WTC11 (cell line): ENCODE data around the gene DTX2. TPM values are rescaled to one million over a fixed set of nuclear protein-coding genes. Genes with fewer than 3 reads are reported as not detected.

Source experiments
- ATAC-seq: fragments of 200-7000 bp; cut with Tn5 transposase; 2 replicates; pipeline ENCODE4 v1.10.0; 2021; ENCODE audit warnings: mild to moderate bottlenecking, moderate library complexity
- CTCF ChIA-PET: fragments of 300-600 bp; sonication (Branson Sonifier 250); formaldehyde crosslinking; loops from one replicate; lab custom pipeline; 2021; ENCODE audit warnings: antibody characterized with exemption; lab: Charles Lee
- POLR2A ChIA-PET: fragments of 350-600 bp; sonication (Branson Sonifier 250); formaldehyde crosslinking; loops from one replicate; lab custom pipeline; 2021; ENCODE audit warnings: antibody characterized with exemption; lab: Charles Lee
- DNase-seq: peaks from one replicate; pipeline ENCODE4 v3.0.0; 2021; ENCODE audit warnings: low spot score
- H3K27ac Mint-ChIP-seq: 2 replicates; pipeline ENCODE4 v1.8.0; 2021; ENCODE audit warnings: mixed read lengths
- H3K27me3 Mint-ChIP-seq: 2 replicates; pipeline ENCODE4 v1.8.0; 2021; ENCODE audit warnings: low read depth, mild to moderate bottlenecking, moderate library complexity, mixed read lengths
- H3K36me3 Mint-ChIP-seq: 2 replicates; pipeline ENCODE4 v1.8.0; 2021; ENCODE audit warnings: mixed read lengths
- H3K4me1 Mint-ChIP-seq: 2 replicates; pipeline ENCODE4 v1.8.0; 2022; ENCODE audit warnings: mixed read lengths
- H3K4me3 Mint-ChIP-seq: 2 replicates; pipeline ENCODE4 v1.8.0; 2021; ENCODE audit warnings: mild to moderate bottlenecking, moderate library complexity, mixed read lengths
- H3K9me3 Mint-ChIP-seq: 2 replicates; pipeline ENCODE4 v1.8.0; 2021; ENCODE audit warnings: mixed read lengths
- ELF4 ChIP-seq: sonication (generic); formaldehyde crosslinking; IDR thresholded peaks from 2 replicates; pipeline ENCODE4 v1.8.1; 2022; ENCODE audit warnings: low read depth, mild to moderate bottlenecking, moderate library complexity, missing genetic modification reagents
- FOXK1 ChIP-seq: sonication (generic); formaldehyde crosslinking; IDR thresholded peaks from 2 replicates; pipeline ENCODE4 v1.8.0; 2022; ENCODE audit warnings: mild to moderate bottlenecking, moderate library complexity, missing genetic modification reagents
- FOXP1 ChIP-seq: sonication (generic); formaldehyde crosslinking; IDR thresholded peaks from 2 replicates; pipeline ENCODE4 v1.8.0; 2022; ENCODE audit warnings: missing genetic modification reagents, mild to moderate bottlenecking, moderate library complexity, borderline replicate concordance
- KAT7 ChIP-seq: sonication (generic); formaldehyde crosslinking; IDR thresholded peaks from 2 replicates; pipeline ENCODE4 v1.8.1; 2023; ENCODE audit warnings: missing genetic modification reagents, mild to moderate bottlenecking, borderline replicate concordance
- NR1H2 ChIP-seq: sonication (generic); formaldehyde crosslinking; IDR thresholded peaks from 2 replicates; pipeline ENCODE4 v1.9.0; 2021; ENCODE audit warnings: mild to moderate bottlenecking, moderate library complexity, missing genetic modification reagents
- RELA ChIP-seq: sonication (generic); formaldehyde crosslinking; IDR thresholded peaks from 2 replicates; pipeline ENCODE4 v1.8.1; 2022; ENCODE audit warnings: missing genetic modification reagents, mild to moderate bottlenecking, borderline replicate concordance
- TEAD1 ChIP-seq: sonication (generic); formaldehyde crosslinking; IDR thresholded peaks from 2 replicates; pipeline ENCODE4 v1.8.0; 2022; ENCODE audit warnings: mild to moderate bottlenecking, missing genetic modification reagents
- TEAD4 ChIP-seq: sonication (generic); formaldehyde crosslinking; IDR thresholded peaks from 2 replicates; pipeline ENCODE4 v1.8.0; 2022; ENCODE audit warnings: mild to moderate bottlenecking, missing genetic modification reagents
- total RNA-seq: library from RNA; stranded (reverse); gene quantifications from 3 replicates; pipeline ENCODE4 v1.2.3, GENCODE V29; 2021
- TF ChIP-seq, protein P1 (sequence below): sonication (generic); formaldehyde crosslinking; conservative IDR thresholded peaks from 2 replicates; pipeline ENCODE4 v1.8.1; 2023; ENCODE audit warnings: mild to moderate bottlenecking, low read depth, missing genetic modification reagents, moderate library complexity
- TF ChIP-seq, protein P2 (sequence below): sonication (generic); formaldehyde crosslinking; IDR thresholded peaks from 2 replicates; pipeline ENCODE4 v1.8.0; 2022; ENCODE audit warnings: mild to moderate bottlenecking, missing genetic modification reagents
- TF ChIP-seq, protein P3 (sequence below): fragments of 200-600 bp; IDR thresholded peaks from 2 replicates; pipeline ENCODE4 v1.8.0; 2022; ENCODE audit warnings: antibody characterized with exemption
- TF ChIP-seq, protein P4 (sequence below): sonication (generic); formaldehyde crosslinking; IDR thresholded peaks from 2 replicates; pipeline ENCODE4 v1.8.0; 2023; ENCODE audit warnings: missing genetic modification reagents, mild to moderate bottlenecking, borderline replicate concordance
- TF ChIP-seq, protein P5 (sequence below): sonication (generic); formaldehyde crosslinking; IDR thresholded peaks from 2 replicates; pipeline ENCODE4 v1.8.1; 2022; ENCODE audit warnings: mild to moderate bottlenecking, missing genetic modification reagents, moderate library complexity, borderline replicate concordance
- TF ChIP-seq, protein P6 (sequence below): fragments of 250-450 bp; sonication (Bioruptor Pico); IDR thresholded peaks from 2 replicates; pipeline ENCODE4 v1.8.0; 2021; ENCODE audit warnings: mild to moderate bottlenecking
- TF ChIP-seq, protein P7 (sequence below): sonication (generic); formaldehyde crosslinking; IDR thresholded peaks from 2 replicates; pipeline ENCODE4 v1.8.1; 2023; ENCODE audit warnings: mild to moderate bottlenecking, missing genetic modification reagents

Gene DTX2
- total RNA-seq, 1 experiment from 2014 or later: 79.2 TPM

DNA sequence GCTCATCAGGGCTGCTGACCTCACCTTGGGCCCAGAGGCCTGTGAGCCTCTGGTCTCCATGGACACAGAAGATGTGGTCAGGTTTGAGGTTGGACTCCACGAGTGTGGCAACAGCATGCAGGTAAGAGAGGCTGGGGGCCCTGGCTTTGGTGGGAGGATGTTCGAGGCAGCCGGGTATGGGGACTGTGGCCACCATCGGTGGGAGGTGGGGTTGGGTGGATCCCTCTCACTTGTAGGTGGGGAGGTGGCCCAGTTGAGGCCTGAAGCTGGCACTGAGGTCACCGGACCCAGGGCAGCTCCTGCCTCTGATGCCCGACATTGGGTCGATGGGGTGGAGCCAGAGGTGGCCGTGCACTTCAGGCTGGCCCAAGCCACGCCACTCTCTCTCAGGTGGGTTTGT lies 36.4 kb upstream of the DTX2 start:
- CTCF ChIA-PET: interaction anchor here (1.2 kb wide), 1 partner anchor 65 kb away, joined by 3 read pairs; no protein-coding TSS in a partner anchor
- Mint-ChIP-seq H3K4me3 (no peak overlapping the region), H3K36me3 (no peaks in the 10 kb centered on the region), H3K4me1 (peaks cover 32% of the 10 kb centered on the region), H3K9me3 (no peaks in the 10 kb centered on the region), H3K27me3 (no peaks in the 10 kb centered on the region; the same call in 1 of the 2 replicates), H3K27ac (no peak overlapping the region)
- TF ChIP-seq, protein P1, sequence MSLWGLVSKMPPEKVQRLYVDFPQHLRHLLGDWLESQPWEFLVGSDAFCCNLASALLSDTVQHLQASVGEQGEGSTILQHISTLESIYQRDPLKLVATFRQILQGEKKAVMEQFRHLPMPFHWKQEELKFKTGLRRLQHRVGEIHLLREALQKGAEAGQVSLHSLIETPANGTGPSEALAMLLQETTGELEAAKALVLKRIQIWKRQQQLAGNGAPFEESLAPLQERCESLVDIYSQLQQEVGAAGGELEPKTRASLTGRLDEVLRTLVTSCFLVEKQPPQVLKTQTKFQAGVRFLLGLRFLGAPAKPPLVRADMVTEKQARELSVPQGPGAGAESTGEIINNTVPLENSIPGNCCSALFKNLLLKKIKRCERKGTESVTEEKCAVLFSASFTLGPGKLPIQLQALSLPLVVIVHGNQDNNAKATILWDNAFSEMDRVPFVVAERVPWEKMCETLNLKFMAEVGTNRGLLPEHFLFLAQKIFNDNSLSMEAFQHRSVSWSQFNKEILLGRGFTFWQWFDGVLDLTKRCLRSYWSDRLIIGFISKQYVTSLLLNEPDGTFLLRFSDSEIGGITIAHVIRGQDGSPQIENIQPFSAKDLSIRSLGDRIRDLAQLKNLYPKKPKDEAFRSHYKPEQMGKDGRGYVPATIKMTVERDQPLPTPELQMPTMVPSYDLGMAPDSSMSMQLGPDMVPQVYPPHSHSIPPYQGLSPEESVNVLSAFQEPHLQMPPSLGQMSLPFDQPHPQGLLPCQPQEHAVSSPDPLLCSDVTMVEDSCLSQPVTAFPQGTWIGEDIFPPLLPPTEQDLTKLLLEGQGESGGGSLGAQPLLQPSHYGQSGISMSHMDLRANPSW (CRISPR knock-in tag): no peak
- TF ChIP-seq, protein P2, sequence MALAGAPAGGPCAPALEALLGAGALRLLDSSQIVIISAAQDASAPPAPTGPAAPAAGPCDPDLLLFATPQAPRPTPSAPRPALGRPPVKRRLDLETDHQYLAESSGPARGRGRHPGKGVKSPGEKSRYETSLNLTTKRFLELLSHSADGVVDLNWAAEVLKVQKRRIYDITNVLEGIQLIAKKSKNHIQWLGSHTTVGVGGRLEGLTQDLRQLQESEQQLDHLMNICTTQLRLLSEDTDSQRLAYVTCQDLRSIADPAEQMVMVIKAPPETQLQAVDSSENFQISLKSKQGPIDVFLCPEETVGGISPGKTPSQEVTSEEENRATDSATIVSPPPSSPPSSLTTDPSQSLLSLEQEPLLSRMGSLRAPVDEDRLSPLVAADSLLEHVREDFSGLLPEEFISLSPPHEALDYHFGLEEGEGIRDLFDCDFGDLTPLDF (CRISPR knock-in tag): no peak
- no peak for TF ChIP-seq NR1H2
- TF ChIP-seq RELA (CRISPR knock-in tag): no peak
- no peak for TF ChIP-seq ELF4
- TF ChIP-seq, protein P3, sequence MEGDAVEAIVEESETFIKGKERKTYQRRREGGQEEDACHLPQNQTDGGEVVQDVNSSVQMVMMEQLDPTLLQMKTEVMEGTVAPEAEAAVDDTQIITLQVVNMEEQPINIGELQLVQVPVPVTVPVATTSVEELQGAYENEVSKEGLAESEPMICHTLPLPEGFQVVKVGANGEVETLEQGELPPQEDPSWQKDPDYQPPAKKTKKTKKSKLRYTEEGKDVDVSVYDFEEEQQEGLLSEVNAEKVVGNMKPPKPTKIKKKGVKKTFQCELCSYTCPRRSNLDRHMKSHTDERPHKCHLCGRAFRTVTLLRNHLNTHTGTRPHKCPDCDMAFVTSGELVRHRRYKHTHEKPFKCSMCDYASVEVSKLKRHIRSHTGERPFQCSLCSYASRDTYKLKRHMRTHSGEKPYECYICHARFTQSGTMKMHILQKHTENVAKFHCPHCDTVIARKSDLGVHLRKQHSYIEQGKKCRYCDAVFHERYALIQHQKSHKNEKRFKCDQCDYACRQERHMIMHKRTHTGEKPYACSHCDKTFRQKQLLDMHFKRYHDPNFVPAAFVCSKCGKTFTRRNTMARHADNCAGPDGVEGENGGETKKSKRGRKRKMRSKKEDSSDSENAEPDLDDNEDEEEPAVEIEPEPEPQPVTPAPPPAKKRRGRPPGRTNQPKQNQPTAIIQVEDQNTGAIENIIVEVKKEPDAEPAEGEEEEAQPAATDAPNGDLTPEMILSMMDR: no peak
- TF ChIP-seq, protein P4, sequence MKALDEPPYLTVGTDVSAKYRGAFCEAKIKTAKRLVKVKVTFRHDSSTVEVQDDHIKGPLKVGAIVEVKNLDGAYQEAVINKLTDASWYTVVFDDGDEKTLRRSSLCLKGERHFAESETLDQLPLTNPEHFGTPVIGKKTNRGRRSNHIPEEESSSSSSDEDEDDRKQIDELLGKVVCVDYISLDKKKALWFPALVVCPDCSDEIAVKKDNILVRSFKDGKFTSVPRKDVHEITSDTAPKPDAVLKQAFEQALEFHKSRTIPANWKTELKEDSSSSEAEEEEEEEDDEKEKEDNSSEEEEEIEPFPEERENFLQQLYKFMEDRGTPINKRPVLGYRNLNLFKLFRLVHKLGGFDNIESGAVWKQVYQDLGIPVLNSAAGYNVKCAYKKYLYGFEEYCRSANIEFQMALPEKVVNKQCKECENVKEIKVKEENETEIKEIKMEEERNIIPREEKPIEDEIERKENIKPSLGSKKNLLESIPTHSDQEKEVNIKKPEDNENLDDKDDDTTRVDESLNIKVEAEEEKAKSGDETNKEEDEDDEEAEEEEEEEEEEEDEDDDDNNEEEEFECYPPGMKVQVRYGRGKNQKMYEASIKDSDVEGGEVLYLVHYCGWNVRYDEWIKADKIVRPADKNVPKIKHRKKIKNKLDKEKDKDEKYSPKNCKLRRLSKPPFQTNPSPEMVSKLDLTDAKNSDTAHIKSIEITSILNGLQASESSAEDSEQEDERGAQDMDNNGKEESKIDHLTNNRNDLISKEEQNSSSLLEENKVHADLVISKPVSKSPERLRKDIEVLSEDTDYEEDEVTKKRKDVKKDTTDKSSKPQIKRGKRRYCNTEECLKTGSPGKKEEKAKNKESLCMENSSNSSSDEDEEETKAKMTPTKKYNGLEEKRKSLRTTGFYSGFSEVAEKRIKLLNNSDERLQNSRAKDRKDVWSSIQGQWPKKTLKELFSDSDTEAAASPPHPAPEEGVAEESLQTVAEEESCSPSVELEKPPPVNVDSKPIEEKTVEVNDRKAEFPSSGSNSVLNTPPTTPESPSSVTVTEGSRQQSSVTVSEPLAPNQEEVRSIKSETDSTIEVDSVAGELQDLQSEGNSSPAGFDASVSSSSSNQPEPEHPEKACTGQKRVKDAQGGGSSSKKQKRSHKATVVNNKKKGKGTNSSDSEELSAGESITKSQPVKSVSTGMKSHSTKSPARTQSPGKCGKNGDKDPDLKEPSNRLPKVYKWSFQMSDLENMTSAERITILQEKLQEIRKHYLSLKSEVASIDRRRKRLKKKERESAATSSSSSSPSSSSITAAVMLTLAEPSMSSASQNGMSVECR (CRISPR knock-in tag): no peak
- no peak for TF ChIP-seq TEAD4 (CRISPR knock-in tag)
- TF ChIP-seq KAT7 (CRISPR knock-in tag): no peak
- TF ChIP-seq, protein P5, sequence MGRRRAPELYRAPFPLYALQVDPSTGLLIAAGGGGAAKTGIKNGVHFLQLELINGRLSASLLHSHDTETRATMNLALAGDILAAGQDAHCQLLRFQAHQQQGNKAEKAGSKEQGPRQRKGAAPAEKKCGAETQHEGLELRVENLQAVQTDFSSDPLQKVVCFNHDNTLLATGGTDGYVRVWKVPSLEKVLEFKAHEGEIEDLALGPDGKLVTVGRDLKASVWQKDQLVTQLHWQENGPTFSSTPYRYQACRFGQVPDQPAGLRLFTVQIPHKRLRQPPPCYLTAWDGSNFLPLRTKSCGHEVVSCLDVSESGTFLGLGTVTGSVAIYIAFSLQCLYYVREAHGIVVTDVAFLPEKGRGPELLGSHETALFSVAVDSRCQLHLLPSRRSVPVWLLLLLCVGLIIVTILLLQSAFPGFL (CRISPR knock-in tag): no peak
- TF ChIP-seq, protein P6, sequence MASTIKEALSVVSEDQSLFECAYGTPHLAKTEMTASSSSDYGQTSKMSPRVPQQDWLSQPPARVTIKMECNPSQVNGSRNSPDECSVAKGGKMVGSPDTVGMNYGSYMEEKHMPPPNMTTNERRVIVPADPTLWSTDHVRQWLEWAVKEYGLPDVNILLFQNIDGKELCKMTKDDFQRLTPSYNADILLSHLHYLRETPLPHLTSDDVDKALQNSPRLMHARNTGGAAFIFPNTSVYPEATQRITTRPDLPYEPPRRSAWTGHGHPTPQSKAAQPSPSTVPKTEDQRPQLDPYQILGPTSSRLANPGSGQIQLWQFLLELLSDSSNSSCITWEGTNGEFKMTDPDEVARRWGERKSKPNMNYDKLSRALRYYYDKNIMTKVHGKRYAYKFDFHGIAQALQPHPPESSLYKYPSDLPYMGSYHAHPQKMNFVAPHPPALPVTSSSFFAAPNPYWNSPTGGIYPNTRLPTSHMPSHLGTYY: no peak
- TF ChIP-seq, protein P7, sequence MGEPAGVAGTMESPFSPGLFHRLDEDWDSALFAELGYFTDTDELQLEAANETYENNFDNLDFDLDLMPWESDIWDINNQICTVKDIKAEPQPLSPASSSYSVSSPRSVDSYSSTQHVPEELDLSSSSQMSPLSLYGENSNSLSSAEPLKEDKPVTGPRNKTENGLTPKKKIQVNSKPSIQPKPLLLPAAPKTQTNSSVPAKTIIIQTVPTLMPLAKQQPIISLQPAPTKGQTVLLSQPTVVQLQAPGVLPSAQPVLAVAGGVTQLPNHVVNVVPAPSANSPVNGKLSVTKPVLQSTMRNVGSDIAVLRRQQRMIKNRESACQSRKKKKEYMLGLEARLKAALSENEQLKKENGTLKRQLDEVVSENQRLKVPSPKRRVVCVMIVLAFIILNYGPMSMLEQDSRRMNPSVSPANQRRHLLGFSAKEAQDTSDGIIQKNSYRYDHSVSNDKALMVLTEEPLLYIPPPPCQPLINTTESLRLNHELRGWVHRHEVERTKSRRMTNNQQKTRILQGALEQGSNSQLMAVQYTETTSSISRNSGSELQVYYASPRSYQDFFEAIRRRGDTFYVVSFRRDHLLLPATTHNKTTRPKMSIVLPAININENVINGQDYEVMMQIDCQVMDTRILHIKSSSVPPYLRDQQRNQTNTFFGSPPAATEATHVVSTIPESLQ (CRISPR knock-in tag): no peak
- TF ChIP-seq FOXK1 (CRISPR knock-in tag): no peak
- TF ChIP-seq FOXP1: no peak
- no peak for TF ChIP-seq TEAD1
- ATAC-seq (no peak), DNase-seq (no peak)
- POLR2A ChIA-PET: no interaction called here
